ENCODE data around the gene OCLN. TPM values are rescaled to one million over a fixed set of nuclear protein-coding genes. Genes with fewer than 3 reads are reported as not detected.
A peak's percentile ranks its signal among the peaks of the same experiment; 100 is the strongest.

OCLN gene
- total RNA-seq, 1 experiment from 2014 or later: 56.7 TPM

DNA sequence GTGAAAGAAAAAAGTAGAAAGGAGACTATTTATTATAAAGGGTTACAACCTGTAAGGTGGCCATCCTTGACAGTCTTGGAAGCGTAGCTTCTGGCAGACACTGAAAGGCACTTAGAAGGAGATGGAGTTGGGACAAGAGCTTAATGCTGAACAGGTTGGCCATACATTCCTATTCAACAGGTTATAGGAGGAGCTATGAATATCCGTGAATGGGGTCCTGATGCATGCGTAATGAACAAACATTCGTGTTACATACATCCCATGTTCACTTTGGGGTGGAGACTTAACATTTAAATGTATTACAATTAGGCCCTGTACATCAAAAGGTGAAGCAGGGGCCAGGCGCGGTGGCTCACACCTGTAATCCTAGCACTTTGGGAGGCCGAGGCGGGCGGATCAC, 34.1 kb downstream of the OCLN start:
- Histone ChIP-seq H3K79me2 (ENCODE audit: insufficient read depth, low read length) (peaks cover 23% of the 10 kb centered on the region), H2AFZ (ENCODE audit: low read depth, low read length, poor library complexity, severe bottlenecking) (no peak overlapping the region), H3K4me1 (ENCODE audit: control insufficient read depth in 1 of 2, insufficient read depth in 2 of 2, low read length in 2 of 2) (peaks cover 19 to 26% of the 10 kb centered on the region in 2 experiments), H4K20me1 (ENCODE audit: insufficient read depth) (no peaks in the 10 kb centered on the region), H3K27me3 (ENCODE audit: insufficient read depth, low read length) (no peaks in the 10 kb centered on the region), H3K4me2 (ENCODE audit: low read length) (no peak overlapping the region), H3K27ac (ENCODE audit: low read depth, low read length) (no peak overlapping the region), H3K9me2 (ENCODE audit: insufficient read depth) (no peaks in the 10 kb centered on the region), H3K4me3 (replicated peaks in 1 of 2; ENCODE audit: low read depth in 1 of 2, low read length in 2 of 2) (no peak overlapping the region), H3K9me3 (ENCODE audit: control insufficient read depth in 1 of 2, insufficient read depth in 1 of 2, low read depth in 1 of 2, low read length in 2 of 2) (no peaks in the 10 kb centered on the region), H3K9ac (ENCODE audit: low read length) (no peak overlapping the region), H3K36me3 (ENCODE audit: control insufficient read depth in 1 of 2, insufficient read depth in 2 of 2, low read length in 2 of 2) (no peaks in the 10 kb centered on the region)
- POLR2A ChIA-PET: no interaction called here
- CTCF ChIA-PET: no interaction called here
- TF ChIP-seq EZH2 (IDR thresholded peaks at IDR 0.05): no peak
- RAD21 ChIA-PET (ENCODE audit: low non-redundant PET in 1 of 2, low total read pairs in 2 of 2, uncharacterized antibody in 2 of 2, unreplicated experiment in 2 of 2): no interaction called here
- ATAC-seq (no peak), DNase-seq (ENCODE audit: low read depth, low spot score) (no peak)
- no TSS peak for BruUV-seq (replicated peaks)
- intact Hi-C loops (cut with micrococcal nuclease): no loop called here

DNA sequence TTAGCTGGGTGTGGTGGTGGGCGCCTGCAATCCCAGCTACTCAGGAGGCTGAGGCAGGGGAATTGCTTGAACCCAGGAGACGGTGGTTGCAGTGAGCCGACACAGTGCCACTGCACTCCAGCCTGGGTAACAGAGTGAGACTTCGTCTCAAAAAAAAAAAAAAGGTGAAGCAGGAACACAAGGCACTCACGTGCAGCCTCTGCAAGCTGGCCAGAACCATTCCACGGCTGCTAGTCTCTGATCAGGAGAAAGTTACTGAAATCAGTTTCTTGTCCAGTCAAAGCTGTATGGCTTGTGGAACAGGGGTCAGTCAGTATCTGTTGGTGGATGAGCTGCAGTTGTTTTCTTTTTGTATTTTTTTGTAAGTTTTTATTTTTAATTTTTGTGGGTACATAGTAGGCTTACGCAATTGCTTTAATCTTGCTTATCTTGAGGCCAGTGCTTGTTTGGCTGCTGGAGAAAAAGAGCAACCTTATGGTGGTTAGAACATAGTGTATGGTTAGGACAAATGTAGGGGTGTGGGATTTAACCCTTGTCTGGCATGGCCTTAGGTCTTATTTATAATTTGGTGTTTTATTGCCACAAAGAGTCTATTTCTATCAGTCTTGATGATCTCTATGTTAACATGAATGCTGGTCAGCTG, 34.7 kb downstream of the OCLN start:
- H3K9me2 ChIP-seq (ENCODE audit: insufficient read depth): no peaks in the 10 kb centered on the region
- H3K9me3 ChIP-seq (ENCODE audit: control insufficient read depth in 1 of 2, insufficient read depth in 1 of 2, low read depth in 1 of 2, low read length in 2 of 2): no peaks in the 10 kb centered on the region
- H2AFZ ChIP-seq (ENCODE audit: low read depth, low read length, poor library complexity, severe bottlenecking): no peak overlapping the region
- H3K79me2 ChIP-seq (ENCODE audit: insufficient read depth, low read length): peaks cover 23% of the 10 kb centered on the region
- ATAC-seq: peak; percentile 27; the same call in 1 of the 2 replicates
- H3K27ac ChIP-seq (ENCODE audit: low read depth, low read length): no peak overlapping the region
- no peak for DNase-seq (ENCODE audit: low read depth, low spot score)
- H3K9ac ChIP-seq (ENCODE audit: low read length): no peak overlapping the region
- POLR2A ChIA-PET: interaction anchor here (0.7 kb wide), 1 partner anchor 10 kb away, joined by 3 read pairs; no protein-coding TSS in a partner anchor
- intact Hi-C loops (cut with micrococcal nuclease): no loop called here
- H3K36me3 ChIP-seq (ENCODE audit: control insufficient read depth in 1 of 2, insufficient read depth in 2 of 2, low read length in 2 of 2): no peaks in the 10 kb centered on the region
- H4K20me1 ChIP-seq (ENCODE audit: insufficient read depth): no peaks in the 10 kb centered on the region
- no peaks in the 10 kb centered on the region for H3K27me3 ChIP-seq (ENCODE audit: insufficient read depth, low read length)
- CTCF ChIA-PET: no interaction called here
- no peak overlapping the region for H3K4me3 ChIP-seq (replicated peaks in 1 of 2; ENCODE audit: low read depth in 1 of 2, low read length in 2 of 2)
- BruUV-seq (replicated peaks): no TSS peak
- RAD21 ChIA-PET (ENCODE audit: low non-redundant PET in 1 of 2, low total read pairs in 2 of 2, uncharacterized antibody in 2 of 2, unreplicated experiment in 2 of 2): no interaction called here
- peak overlapping the region; percentile 57 for H3K4me2 ChIP-seq (ENCODE audit: low read length)
- peaks cover 16 to 23% of the 10 kb centered on the region in 2 experiments for H3K4me1 ChIP-seq (ENCODE audit: control insufficient read depth in 1 of 2, insufficient read depth in 2 of 2, low read length in 2 of 2)
- TF ChIP-seq SP1 (IDR thresholded peaks at IDR 0.05; ENCODE audit: low read depth) (no peak), CBX3 (IDR thresholded peaks at IDR 0.05; ENCODE audit: low read depth) (no peak), ZNF274 (IDR thresholded peaks at IDR 0.05; ENCODE audit: low read depth, low read length) (no peak), FOSL1 (IDR thresholded peaks at IDR 0.05; ENCODE audit: low read depth) (no peak), YY1 (IDR thresholded peaks at IDR 0.05; ENCODE audit: extremely low read depth, insufficient replicate concordance, low read depth, low read length) (no peak), CEBPB (IDR thresholded peaks at IDR 0.05; ENCODE audit: low read depth) (no peak), RAD21 (IDR thresholded peaks at IDR 0.05; ENCODE audit: low read depth) (no peak), ZFX (IDR thresholded peaks at IDR 0.05) (no peak), ELF1 (IDR thresholded peaks at IDR 0.05; ENCODE audit: borderline replicate concordance, low read depth) (no peak), EZH2 (IDR thresholded peaks at IDR 0.05) (no peak), POLR2AphosphoS5 (IDR thresholded peaks at IDR 0.05; ENCODE audit: low read depth, low read length) (no peak), SIN3A (IDR thresholded peaks at IDR 0.05; ENCODE audit: low read depth) (no peak)
- TF ChIP-seq, protein P1, sequence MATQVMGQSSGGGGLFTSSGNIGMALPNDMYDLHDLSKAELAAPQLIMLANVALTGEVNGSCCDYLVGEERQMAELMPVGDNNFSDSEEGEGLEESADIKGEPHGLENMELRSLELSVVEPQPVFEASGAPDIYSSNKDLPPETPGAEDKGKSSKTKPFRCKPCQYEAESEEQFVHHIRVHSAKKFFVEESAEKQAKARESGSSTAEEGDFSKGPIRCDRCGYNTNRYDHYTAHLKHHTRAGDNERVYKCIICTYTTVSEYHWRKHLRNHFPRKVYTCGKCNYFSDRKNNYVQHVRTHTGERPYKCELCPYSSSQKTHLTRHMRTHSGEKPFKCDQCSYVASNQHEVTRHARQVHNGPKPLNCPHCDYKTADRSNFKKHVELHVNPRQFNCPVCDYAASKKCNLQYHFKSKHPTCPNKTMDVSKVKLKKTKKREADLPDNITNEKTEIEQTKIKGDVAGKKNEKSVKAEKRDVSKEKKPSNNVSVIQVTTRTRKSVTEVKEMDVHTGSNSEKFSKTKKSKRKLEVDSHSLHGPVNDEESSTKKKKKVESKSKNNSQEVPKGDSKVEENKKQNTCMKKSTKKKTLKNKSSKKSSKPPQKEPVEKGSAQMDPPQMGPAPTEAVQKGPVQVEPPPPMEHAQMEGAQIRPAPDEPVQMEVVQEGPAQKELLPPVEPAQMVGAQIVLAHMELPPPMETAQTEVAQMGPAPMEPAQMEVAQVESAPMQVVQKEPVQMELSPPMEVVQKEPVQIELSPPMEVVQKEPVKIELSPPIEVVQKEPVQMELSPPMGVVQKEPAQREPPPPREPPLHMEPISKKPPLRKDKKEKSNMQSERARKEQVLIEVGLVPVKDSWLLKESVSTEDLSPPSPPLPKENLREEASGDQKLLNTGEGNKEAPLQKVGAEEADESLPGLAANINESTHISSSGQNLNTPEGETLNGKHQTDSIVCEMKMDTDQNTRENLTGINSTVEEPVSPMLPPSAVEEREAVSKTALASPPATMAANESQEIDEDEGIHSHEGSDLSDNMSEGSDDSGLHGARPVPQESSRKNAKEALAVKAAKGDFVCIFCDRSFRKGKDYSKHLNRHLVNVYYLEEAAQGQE (IDR thresholded peaks at IDR 0.05; ENCODE audit: low read depth): no peak
- TF ChIP-seq, protein P2, sequence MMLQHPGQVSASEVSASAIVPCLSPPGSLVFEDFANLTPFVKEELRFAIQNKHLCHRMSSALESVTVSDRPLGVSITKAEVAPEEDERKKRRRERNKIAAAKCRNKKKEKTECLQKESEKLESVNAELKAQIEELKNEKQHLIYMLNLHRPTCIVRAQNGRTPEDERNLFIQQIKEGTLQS (IDR thresholded peaks at IDR 0.05): no peak
- TF ChIP-seq, protein P3, sequence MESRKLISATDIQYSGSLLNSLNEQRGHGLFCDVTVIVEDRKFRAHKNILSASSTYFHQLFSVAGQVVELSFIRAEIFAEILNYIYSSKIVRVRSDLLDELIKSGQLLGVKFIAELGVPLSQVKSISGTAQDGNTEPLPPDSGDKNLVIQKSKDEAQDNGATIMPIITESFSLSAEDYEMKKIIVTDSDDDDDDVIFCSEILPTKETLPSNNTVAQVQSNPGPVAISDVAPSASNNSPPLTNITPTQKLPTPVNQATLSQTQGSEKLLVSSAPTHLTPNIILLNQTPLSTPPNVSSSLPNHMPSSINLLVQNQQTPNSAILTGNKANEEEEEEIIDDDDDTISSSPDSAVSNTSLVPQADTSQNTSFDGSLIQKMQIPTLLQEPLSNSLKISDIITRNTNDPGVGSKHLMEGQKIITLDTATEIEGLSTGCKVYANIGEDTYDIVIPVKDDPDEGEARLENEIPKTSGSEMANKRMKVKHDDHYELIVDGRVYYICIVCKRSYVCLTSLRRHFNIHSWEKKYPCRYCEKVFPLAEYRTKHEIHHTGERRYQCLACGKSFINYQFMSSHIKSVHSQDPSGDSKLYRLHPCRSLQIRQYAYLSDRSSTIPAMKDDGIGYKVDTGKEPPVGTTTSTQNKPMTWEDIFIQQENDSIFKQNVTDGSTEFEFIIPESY (IDR thresholded peaks at IDR 0.05; ENCODE audit: extremely low read depth, insufficient replicate concordance, low read length): no peak
